NCI-H1417 treated with DMSO at 0.1 percent for 48 hours (cell line): ENCODE measurements around the gene SPRY2.
"Not testable (repeated sequence)": the region's sequence is repeated elsewhere in the genome, so short reads cannot be mapped to it uniquely, and the experiment has no call there.

Experiments
- DNase-seq: peaks from one replicate; lab custom pipeline; 2025; lab: John Stamatoyannopoulos, UW

The SPRY2 gene

GRCh38 chr13:80341101-80341755 is at the start of gene SPRY2:
SPRY2 (minus strand) TSS chr13:80341126; CDS start chr13:80337705, 3,421 bp downstream.
- peak; percentile 32 for DNase-seq

- no peak for DNase-seq
Measured at GRCh38 chr13:80390338-80390737, 49.4 kb upstream of the SPRY2 start.

- no peak for DNase-seq
Measured at GRCh38 chr13:80389073-80390038, 48.4 kb upstream of the SPRY2 start.

GRCh38 chr13:80388506-80388905 is 47.6 kb upstream of the SPRY2 start:
- DNase-seq = no peak

GRCh38 chr13:80386592-80386991 is 45.7 kb upstream of the SPRY2 start:
- DNase-seq = no peak

- no peak for DNase-seq
Measured at GRCh38 chr13:80386002-80386401, 45.1 kb upstream of the SPRY2 start.

GRCh38 chr13:80382576-80382975 is 41.6 kb upstream of the SPRY2 start:
- no peak for DNase-seq

- no peak for DNase-seq
Measured at GRCh38 chr13:80379245-80379644, 38.3 kb upstream of the SPRY2 start.

- DNase-seq = no peak
Measured at GRCh38 chr13:80376554-80376953, 35.6 kb upstream of the SPRY2 start.

- no peak for DNase-seq
Measured at GRCh38 chr13:80374901-80375300, 34.0 kb upstream of the SPRY2 start.

GRCh38 chr13:80374444-80374843 is 33.5 kb upstream of the SPRY2 start:
- DNase-seq = no peak

- no peak for DNase-seq
Measured at GRCh38 chr13:80371840-80372509, 31.0 kb upstream of the SPRY2 start.

GRCh38 chr13:80367473-80367872 is 26.5 kb upstream of the SPRY2 start:
- DNase-seq = no peak

- DNase-seq = no peak
Measured at GRCh38 chr13:80363890-80364503, 23.1 kb upstream of the SPRY2 start.

- no peak for DNase-seq
Measured at GRCh38 chr13:80362481-80362880, 21.6 kb upstream of the SPRY2 start.

GRCh38 chr13:80361883-80362327 is 21.0 kb upstream of the SPRY2 start:
- no peak for DNase-seq

GRCh38 chr13:80361298-80361697 is 20.4 kb upstream of the SPRY2 start:
- no peak for DNase-seq

- DNase-seq = no peak
Measured at GRCh38 chr13:80360453-80360800, 19.5 kb upstream of the SPRY2 start.

GRCh38 chr13:80359778-80360452 is 19.0 kb upstream of the SPRY2 start:
- peak; percentile 87 for DNase-seq

- no peak for DNase-seq
Measured at GRCh38 chr13:80359414-80359777, 18.5 kb upstream of the SPRY2 start.

- not testable (repeated sequence) for DNase-seq
Measured at GRCh38 chr13:80355496-80356094, 14.7 kb upstream of the SPRY2 start.
